IPS-15b (cell line): ENCODE measurements around the gene BCKDK.
"Not testable (repeated sequence)": the region's sequence is repeated elsewhere in the genome, so short reads cannot be mapped to it uniquely, and the experiment has no call there.

Experiments
- H3K27me3 ChIP-seq: one replicate; pipeline ENCODE4 v1.6.1; 2013; ENCODE audit warnings: low read length; ENCODE audit not compliant: control insufficient read depth, insufficient read depth
- H3K36me3 ChIP-seq: one replicate; pipeline ENCODE4 v1.6.1; 2013; ENCODE audit warnings: low read length; ENCODE audit not compliant: control insufficient read depth, insufficient read depth
- H3K4me1 ChIP-seq: one replicate; pipeline ENCODE4 v1.6.1; 2013; ENCODE audit warnings: mild to moderate bottlenecking, low read length; ENCODE audit not compliant: control insufficient read depth, insufficient read depth
- H3K4me3 ChIP-seq: one replicate; pipeline ENCODE4 v1.5.1; 2013; ENCODE audit warnings: low read depth, low read length
- H3K9ac ChIP-seq: one replicate; pipeline ENCODE4 v1.6.1; 2013; ENCODE audit warnings: low read depth, mild to moderate bottlenecking, low read length
- H3K9me3 ChIP-seq: one replicate; pipeline ENCODE4 v1.6.1; 2013; ENCODE audit warnings: mild to moderate bottlenecking, low read length; ENCODE audit not compliant: control insufficient read depth, insufficient read depth

The BCKDK gene

DNA sequence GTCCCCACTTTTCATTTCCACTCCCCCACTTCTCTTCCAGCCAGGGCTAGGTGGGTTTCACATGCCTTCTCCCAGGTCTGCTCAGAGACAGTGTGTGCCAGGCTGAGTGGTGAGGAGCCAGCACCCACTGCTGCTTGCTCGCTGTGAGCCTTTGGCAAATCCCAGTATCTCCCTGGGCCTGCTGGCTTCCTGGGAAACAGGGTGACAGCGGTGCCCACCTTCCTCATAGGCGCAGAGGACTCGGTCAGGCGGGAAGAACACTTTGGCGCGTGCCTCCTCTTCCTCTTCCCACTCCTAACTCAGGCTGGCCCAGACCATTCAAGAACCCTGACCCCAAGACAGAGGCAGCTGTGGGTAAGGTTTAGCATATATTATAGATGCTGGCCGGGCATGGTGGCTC is 19.0 kb upstream of the BCKDK start:
- Histone ChIP-seq H3K9ac (no peak overlapping the region), H3K9me3 (no peaks in the 10 kb centered on the region), H3K36me3 (peaks cover 10% of the 10 kb centered on the region)

GRCh38 chr16:31090540-31090939 is 17.6 kb upstream of the BCKDK start:
- H3K36me3 ChIP-seq = peaks cover 10% of the 10 kb centered on the region
- no peaks in the 10 kb centered on the region for H3K27me3 ChIP-seq

More for the DNA sequence above, 19.0 kb upstream of the BCKDK start:
- H3K27me3 ChIP-seq = no peaks in the 10 kb centered on the region
- no peaks in the 10 kb centered on the region for H3K4me1 ChIP-seq
- H3K4me3 ChIP-seq = no peak overlapping the region

DNA sequence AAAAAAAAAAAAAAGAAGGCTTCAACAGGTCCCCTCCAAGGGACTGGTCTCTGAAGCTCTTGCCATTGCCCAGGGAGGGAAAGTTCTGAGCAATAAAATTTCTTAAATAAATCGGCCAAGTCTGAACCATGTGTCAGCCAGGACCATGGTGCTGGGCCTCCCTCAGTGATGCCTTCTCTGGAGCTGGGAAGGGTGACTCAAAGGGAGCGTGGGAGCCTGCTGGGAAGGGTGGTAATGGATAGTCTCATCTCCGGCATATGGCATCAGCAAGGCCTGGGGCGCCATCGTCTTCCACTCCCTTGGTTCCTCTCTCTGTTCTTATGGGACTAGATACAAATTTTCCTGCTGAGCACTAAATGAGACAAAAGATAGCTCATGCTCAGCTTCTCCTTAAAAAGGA is 15.9 kb upstream of the BCKDK start:
- no peak overlapping the region for H3K9ac ChIP-seq
- H3K9me3 ChIP-seq = no peaks in the 10 kb centered on the region
- H3K4me1 ChIP-seq = no peaks in the 10 kb centered on the region
- peaks cover 10% of the 10 kb centered on the region for H3K36me3 ChIP-seq
- H3K4me3 ChIP-seq = no peak overlapping the region
- no peaks in the 10 kb centered on the region for H3K27me3 ChIP-seq

More at GRCh38 chr16:31090540-31090939, 17.6 kb upstream of the BCKDK start:
- no peaks in the 10 kb centered on the region for H3K4me1 ChIP-seq
- H3K9ac ChIP-seq = no peak overlapping the region
- no peaks in the 10 kb centered on the region for H3K9me3 ChIP-seq
- H3K4me3 ChIP-seq = no peak overlapping the region

DNA sequence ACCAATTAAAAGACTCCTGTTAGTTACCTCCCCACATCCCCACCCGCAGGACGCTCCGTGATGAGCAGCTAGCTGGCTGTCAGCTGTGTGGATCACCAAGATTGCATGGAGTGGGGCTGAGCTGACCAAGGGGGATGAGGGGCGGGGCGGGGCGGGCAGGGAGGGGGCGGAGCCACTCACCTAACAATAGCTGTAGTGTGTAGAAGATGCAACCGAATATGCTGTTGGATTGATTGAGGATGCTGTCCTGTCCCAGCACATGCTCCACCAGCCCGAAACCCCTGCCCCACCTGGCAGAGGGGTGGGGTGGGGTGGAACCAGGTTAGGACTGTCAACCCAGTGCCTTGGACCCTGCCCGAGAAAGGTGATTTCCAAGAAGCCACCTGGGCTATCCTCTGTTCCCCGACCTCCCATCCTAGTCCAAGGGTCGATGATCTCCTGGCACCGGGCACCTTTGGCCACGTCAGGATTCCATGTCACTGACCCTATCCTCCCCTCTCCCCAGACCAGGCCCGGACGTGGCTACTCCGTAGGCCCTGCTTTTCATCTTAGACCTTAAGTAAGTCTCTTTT is 15.0 kb upstream of the BCKDK start:
- H3K9me3 ChIP-seq = no peaks in the 10 kb centered on the region
- no peak overlapping the region for H3K9ac ChIP-seq
- H3K27me3 ChIP-seq = no peaks in the 10 kb centered on the region
- no peaks in the 10 kb centered on the region for H3K4me1 ChIP-seq
- peaks cover 10% of the 10 kb centered on the region for H3K36me3 ChIP-seq
- H3K4me3 ChIP-seq = peak overlapping the region; percentile 98

DNA sequence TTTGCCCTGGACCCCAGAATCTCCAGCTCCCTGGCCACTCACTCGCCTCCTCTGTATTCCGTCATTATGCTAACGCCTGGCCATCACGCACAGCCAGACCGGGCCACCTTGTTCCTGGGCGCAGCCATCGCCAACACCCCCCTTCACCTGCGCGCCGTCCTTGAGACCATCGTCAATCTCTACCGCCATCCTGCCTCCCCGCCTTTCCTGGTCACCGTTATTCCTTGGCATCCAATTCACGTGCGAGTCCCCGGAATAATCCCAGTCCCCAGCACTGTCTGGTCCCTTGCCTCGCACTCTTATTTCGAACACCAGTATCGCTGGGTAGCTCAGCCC is 14.1 kb upstream of the BCKDK start:
- Histone ChIP-seq H3K36me3 (peaks cover 10% of the 10 kb centered on the region), H3K9me3 (no peaks in the 10 kb centered on the region), H3K9ac (peak overlapping the region; percentile 85), H3K4me3 (peak overlapping the region; percentile 98), H3K27me3 (no peaks in the 10 kb centered on the region), H3K4me1 (no peaks in the 10 kb centered on the region)

DNA sequence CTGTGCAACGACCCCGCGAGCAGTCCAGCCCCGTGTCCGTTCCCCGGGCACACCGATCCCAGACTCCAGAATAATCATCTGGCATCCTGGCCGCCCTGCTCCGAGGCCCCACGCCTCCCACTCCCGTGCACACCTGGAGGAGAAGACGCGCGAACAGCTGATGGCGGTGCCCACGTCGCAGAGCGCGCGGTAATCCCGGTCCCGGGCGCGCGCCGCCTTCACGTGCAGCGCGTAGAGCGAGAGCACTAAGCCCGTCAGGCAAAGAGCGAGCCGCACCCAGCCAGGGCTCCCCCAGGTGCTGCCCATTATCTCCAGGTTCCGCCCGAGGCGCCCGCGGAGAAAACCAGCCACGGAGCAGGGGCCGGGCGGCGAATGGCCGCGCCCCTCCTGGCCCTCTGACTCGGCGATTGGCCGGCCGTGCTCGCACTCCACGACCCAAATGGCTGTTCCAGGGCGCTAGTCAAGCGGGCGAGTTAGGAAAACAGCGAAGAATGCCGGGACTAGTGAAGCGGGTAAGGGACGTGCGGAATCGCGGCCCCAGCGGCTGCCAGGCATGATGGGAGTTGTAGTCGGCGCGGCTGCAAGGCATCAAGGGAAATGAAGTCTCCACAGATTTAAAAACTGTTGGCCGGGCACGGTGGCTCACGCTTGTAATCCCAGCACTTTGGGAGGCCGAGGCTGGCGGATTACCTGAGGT is 13.6 kb upstream of the BCKDK start, which contains the start of gene VKORC1:
Gene VKORC1 (minus strand): TSS at position 374 of the 697 bp plus-strand sequence. CDS start 68 bp downstream, at position 306.
- H3K36me3 ChIP-seq = peaks cover 10% of the 10 kb centered on the region
- no peaks in the 10 kb centered on the region for H3K4me1 ChIP-seq
- peak within 1 kb of the TSS; percentile 85 for H3K9ac ChIP-seq

GRCh38 chr16:31099860-31100638 is 8.1 kb upstream of the BCKDK start:
- Histone ChIP-seq H3K9ac (no peak overlapping the region), H3K4me1 (no peaks in the 10 kb centered on the region), H3K9me3 (no peaks in the 10 kb centered on the region), H3K36me3 (no peaks in the 10 kb centered on the region), H3K4me3 (no peak overlapping the region), H3K27me3 (no peaks in the 10 kb centered on the region)

More for the DNA sequence above, 13.6 kb upstream of the BCKDK start, which contains the start of gene VKORC1:
- no peaks in the 10 kb centered on the region for H3K9me3 ChIP-seq
- no peaks in the 10 kb centered on the region for H3K27me3 ChIP-seq
- peak within 1 kb of the TSS; percentile 98 for H3K4me3 ChIP-seq

- not testable (repeated sequence) for H3K9ac ChIP-seq, H3K4me3 ChIP-seq, H3K27me3 ChIP-seq, H3K36me3 ChIP-seq, H3K9me3 ChIP-seq, H3K4me1 ChIP-seq
Observed at GRCh38 chr16:31100876-31101641, 7.1 kb upstream of the BCKDK start.

GRCh38 chr16:31105677-31106213 is 2.4 kb upstream of the BCKDK start:
- Histone ChIP-seq H3K4me3 (no peak overlapping the region), H3K9me3 (no peaks in the 10 kb centered on the region), H3K9ac (no peak overlapping the region), H3K27me3 (peaks cover 2% of the 10 kb centered on the region), H3K4me1 (no peaks in the 10 kb centered on the region), H3K36me3 (peaks cover 12% of the 10 kb centered on the region)

DNA sequence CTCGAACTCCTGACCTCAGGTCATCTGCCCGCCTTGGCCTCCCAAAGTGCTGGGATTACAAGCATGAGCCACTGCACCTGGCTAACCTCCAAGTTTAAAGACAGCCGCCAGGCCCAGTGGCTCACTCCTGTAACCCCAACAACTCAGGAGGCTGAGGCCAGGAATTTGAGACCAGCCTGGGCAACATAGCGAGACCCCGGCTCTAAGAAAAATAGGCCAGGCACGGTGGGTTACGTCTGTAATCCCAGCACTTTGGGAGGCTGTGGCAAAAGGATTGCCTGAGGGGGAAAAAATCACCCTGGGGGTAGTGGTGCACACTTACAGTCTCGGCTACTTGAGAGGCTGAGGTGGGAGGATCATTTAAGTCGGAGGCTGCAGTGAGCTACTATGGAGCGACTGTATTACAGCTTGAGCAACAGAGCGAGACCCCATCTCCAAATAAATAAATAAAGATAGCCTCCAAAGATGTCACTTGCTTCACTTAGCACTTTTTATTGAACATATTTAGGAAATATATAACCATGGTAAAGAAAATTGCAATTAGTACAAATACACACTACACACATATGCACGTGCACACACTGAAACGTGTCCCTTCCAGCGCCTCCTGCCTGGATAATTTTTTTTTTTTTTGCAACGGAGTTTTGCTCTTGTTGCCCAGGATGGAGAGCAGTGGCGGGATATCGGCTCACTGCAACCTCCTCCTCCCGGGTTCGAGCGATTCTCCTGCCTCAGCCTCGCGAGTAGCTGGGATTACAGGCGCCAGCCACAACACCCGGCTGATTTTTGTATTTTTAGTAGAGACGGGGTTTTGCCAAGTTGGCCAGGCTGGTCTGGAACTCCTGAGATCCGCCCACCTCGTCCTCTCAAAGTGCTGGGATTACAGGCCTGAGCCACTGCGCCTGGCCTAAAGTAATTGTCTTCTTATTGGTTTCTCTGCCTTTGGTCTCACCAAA is 1.4 kb upstream of the BCKDK start:
- H3K9me3 ChIP-seq = no peaks in the 10 kb centered on the region
- no peak overlapping the region for H3K9ac ChIP-seq
- H3K4me1 ChIP-seq = no peaks in the 10 kb centered on the region
- no peak overlapping the region for H3K4me3 ChIP-seq
- peaks cover 17% of the 10 kb centered on the region for H3K36me3 ChIP-seq
- H3K27me3 ChIP-seq = peaks cover 2% of the 10 kb centered on the region
